Astrocyte of the spinal cord (primary cell): Measurements from ENCODE around the gene TFAP2D.

ENCODE experiments used
- DNase-seq: peaks from one replicate; pipeline ENCODE4 v3.0.0; 2011; ENCODE audit warnings: low read depth, low spot score
- H3K4me3 ChIP-seq: 2 replicates; pipeline ENCODE4 v1.5.1; 2011; ENCODE audit warnings: low read depth, mild to moderate bottlenecking, low read length, moderate library complexity
- CTCF ChIP-seq: IDR thresholded peaks from 2 replicates; pipeline ENCODE4 v1.5.1; 2012; ENCODE audit warnings: low read depth, mild to moderate bottlenecking, low read length, inconsistent platforms
- in situ Hi-C: cut with HindIII; loops from 2 replicates; pipeline ENCODE4 v1.10.0; 2017; ENCODE audit warnings: low sequenced_read_pairs

TFAP2D gene

DNA sequence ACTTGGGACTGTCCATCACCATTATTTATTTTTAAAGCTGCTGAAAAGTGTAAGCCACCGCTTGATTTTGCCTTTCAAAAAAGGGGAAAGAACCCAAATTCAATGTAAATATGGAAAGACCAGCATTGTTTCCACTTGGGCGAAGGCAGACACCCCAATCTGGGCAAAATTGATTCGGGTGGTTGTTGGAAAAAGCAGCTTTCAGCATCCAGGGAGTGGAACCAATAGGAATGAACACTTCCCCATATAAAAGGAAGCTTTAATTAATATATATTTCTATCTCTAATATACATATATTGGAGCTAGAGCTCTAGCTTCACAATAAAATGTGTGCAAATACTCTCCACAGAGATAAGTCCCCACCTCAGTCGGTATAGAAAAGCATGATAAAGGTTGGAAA is at the start of gene TFAP2D:
Gene TFAP2D, plus strand, starts transcription at position 301 of the 400 bp plus-strand sequence. CDS start 530 bp downstream, outside the sequence.
- no peak within 1 kb of the TSS for H3K4me3 ChIP-seq
- no peak for TF ChIP-seq CTCF
- in situ Hi-C loops = no loop called here
- no peak for DNase-seq

DNA sequence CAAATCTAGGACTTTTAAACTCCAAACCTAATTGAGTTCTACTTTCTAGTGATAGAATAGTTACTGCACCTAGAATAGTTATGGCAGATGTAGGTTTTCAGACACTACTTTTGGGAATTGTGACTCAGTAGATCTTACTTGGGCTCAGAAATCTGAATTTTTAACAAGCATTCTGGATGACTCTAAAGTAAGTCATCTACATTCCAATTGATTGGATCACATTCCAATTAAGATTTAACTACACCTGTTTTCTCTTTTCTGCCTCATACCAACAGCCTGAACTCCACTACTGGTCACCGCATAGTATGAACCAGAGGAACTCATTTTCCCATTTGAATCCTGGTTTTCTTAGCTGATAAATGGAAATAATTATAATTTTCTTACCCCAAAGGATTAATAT is 49.5 kb upstream of the TFAP2D start:
- H3K4me3 ChIP-seq = no peak overlapping the region
- in situ Hi-C loops = no loop called here
- TF ChIP-seq CTCF = no peak
- no peak for DNase-seq

DNA sequence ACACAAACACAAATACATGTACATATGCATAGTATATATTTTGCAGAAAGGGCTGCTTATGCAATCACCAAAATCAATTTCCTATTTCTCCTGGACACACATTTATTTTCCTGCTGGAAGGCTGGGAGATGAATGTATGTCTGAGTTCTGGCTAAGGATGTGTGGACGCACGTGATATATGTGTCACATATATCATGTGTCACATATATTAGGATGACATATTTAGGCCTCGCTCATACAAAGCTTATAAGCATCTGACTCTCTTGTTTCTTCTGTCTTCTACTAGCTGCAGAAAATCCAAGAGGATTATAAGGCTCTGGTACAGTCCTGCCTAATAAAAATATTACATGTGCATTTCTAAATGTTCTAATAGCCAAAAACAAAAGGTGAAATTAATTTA is 47.2 kb upstream of the TFAP2D start:
- in situ Hi-C loops = no loop called here
- DNase-seq = no peak
- no peak for TF ChIP-seq CTCF
- H3K4me3 ChIP-seq = no peak overlapping the region

DNA sequence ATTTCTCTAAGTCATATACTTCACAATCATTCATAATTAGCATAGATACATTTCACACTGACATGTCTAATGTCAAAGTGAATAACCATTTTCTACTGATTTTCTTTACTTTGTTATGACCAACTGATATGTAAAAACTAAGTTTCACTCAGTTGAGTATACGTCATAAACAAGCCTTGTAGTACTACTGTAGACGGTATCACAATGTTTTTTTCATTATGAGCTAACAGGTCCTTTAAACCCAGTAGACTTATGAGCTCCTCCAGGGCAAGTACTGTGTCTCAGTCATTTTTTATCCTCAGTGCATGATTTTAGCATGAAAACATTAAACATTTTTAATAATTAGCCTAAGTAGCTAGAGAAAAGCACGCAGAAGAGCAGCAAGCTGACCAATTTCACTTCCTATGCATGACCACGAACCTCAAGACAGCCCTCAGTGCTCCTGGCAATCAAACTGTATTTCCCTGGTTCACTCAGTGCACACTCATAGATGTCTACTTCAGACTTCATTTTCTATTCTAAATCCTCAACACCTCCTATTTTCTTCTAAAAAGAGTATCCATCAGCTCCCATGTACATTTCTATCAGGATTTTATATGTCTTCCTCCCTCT is 32.0 kb upstream of the TFAP2D start:
- in situ Hi-C loops = no loop called here

GRCh38 chr6:50689210-50689609 is 24.1 kb upstream of the TFAP2D start:
- DNase-seq = no peak
- no peak overlapping the region for H3K4me3 ChIP-seq
- in situ Hi-C loops = no loop called here
- TF ChIP-seq CTCF = no peak

More for the DNA sequence above, 32.0 kb upstream of the TFAP2D start:
- H3K4me3 ChIP-seq = no peak overlapping the region
- DNase-seq = no peak
- TF ChIP-seq CTCF = no peak

DNA sequence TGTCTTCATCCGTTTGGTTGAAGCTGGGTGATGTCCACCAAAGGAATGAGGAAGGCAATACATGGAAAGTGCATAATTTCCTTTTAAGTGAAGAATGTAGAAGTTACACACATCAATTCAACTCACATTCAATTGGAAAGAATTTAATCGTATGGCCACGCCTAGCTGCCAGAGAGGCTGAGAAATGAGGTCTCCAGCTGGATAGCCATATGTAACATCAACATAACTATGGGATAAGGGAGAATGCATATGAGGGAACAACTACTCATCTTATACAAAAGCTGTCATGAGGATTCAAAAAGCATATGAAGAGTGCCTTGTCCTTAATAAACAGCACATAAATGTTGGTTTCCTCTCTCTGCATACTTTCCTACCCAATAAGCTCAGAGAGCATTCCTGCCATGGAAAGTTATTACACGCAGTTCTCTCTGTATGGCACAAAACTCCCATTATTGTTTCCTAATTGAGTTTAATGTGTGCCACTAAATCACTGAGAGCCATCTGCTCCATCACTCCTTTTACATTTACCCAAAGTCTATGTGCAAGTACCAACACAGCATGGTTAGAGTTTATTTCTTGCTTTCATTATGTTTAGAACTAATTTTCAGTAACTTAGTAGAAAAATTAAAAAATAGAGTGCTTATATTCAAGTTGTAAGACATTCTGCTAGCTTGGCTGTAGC is 21.4 kb upstream of the TFAP2D start:
- no peak overlapping the region for H3K4me3 ChIP-seq
- in situ Hi-C loops = no loop called here
- no peak for TF ChIP-seq CTCF
- no peak for DNase-seq
